GM21576 (cell line): ENCODE data around the gene EPHA1.

Experiments
- ATAC-seq: cut with Tn5 transposase; IDR thresholded peaks from one replicate; pipeline ENCODE4 v1.9.1; 2021; ENCODE audit warnings: mild to moderate bottlenecking, moderate library complexity; ENCODE audit not compliant: unreplicated experiment

Gene EPHA1

DNA sequence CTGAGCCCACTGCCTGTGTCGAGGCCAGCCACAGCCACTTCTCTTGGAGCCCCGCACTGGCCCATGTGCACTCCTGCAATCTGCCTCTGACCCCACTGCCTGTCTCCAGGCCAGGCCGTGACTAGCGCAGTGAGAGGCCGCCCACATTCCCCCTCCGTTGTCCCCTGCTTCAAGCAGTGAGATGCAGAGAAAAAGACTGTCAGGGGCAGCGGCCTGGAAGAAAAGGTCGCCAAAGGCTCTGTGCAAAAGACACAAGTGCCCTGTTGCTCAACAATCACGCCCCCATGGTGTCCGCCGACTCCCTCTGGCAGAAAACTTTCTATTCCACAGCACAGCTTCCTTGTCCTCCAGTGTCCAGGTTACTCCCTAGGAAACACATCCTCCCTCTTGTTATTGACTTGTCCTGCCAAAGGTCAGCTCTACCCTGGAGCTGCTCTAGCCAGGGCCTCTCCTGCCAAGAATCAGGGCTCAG is 56.1 kb downstream of the EPHA1 start:
- no peak for ATAC-seq

- no peak for ATAC-seq
Observed at GRCh38 chr7:143351574-143351973, 57.1 kb downstream of the EPHA1 start.

- no peak for ATAC-seq
Observed at GRCh38 chr7:143351060-143351459, 57.6 kb downstream of the EPHA1 start.

DNA sequence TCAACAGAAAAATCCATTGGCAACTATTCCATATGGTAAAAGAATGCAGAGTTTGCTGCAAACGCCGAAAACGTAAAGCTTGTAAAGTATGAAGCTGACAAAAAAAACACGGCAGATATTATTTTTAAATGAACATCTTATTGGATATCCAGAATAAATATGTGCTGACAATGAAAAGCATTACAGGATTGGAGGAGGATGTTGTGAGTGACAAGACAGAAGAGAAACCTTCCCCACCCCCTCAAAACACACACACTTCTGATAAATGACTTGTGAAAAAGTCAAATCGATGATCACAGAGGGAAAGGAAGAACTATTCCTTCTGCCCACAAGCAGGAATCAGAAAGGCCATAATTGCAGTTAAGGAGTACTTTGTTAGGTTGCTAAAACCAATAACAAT is 60.7 kb downstream of the EPHA1 start:
- ATAC-seq: no peak

DNA sequence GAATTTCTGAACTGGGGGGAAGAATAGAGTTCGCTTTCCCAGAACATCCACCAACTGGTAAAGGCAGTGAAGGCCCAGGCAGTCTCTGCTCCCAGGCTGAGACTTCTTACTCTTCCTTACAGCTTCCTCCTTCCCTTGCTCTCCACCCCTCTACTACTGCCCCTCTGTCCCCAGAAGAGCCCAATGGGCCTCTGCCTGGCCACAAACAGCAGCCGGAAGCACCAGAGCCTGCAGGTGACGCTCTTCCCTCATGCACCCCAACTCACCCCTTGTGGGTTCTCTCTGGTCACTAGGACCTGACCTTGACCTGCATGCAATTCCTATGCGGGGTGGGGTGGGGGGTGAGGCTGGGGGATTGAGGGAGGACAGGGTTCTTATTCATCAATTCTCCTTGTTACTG is 62.6 kb downstream of the EPHA1 start:
- ATAC-seq: no peak

DNA sequence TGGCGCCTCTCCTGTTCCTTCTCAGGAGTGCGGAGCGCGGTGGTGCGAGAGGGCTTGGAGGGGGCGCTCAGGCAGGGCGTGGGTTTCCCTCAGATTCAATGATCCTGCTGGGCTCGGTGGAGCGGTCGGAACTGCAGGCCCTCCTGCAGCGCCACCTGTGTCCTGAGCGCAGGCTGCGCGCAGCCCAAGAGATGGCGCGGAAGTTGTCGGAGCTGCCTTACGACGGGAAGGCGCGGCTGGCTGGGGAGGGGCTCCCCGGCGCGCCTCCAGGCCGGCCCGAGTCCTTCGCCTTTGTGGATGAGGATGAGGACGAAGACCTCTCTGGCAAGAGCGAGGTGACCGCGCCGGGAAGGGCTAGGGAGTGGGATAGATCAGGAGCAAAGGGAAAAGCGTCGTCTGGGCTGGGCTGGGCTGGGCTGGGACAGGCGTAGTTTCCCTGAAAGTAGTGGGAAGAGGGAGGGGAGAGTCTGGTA is 63.2 kb downstream of the EPHA1 start:
- ATAC-seq: peak; percentile 71

DNA sequence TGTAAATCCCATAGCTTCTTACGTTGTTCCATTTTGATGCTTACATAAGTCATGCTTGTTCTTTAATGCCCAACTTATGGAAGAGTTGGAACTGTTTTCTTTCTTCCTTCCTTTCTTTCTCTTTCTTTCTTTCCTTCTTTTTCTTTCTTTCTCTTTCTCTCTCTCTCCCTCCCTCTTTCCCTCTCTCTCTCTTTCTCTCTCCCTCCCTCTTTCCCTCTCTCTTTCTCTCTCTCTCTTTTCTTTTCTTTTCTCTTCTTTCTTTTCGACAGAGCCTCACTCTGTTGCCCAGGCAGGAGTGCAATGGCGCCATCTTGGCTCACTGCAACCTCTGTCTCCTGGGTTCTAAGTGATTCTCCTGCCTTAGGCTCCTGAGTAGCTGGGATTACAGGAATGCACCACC is 65.1 kb downstream of the EPHA1 start:
- no peak for ATAC-seq

DNA sequence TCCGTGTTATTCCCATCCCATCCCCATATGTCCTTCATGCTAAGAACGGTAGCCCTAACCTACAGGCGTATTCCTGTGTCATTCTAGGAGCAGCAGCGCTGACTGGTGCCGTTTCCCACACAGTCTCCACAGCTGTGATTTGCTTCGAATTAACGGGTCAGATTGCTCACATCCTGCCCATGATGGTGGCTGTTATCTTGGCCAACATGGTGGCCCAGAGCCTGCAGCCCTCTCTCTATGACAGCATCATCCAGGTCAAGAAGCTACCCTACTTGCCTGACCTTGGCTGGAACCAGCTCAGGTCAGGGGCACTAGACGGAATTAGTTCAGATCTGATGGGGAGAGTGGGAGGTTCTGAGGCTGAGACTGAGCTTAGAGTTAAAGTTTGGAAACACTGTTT is 66.8 kb downstream of the EPHA1 start:
- no peak for ATAC-seq
